HG03432 (cell line): Measurements from ENCODE around the gene MTOR.
A peak's percentile ranks its signal among the peaks of the same experiment; 100 is the strongest.
"Not testable (repeated sequence)": the region's sequence is repeated elsewhere in the genome, so short reads cannot be mapped to it uniquely, and the experiment has no call there.

Source experiments
- ATAC-seq: cut with Tn5 transposase; IDR thresholded peaks from one replicate; pipeline ENCODE4 v1.9.1; 2021; ENCODE audit warnings: mild to moderate bottlenecking, moderate library complexity; ENCODE audit not compliant: unreplicated experiment

Gene MTOR

DNA sequence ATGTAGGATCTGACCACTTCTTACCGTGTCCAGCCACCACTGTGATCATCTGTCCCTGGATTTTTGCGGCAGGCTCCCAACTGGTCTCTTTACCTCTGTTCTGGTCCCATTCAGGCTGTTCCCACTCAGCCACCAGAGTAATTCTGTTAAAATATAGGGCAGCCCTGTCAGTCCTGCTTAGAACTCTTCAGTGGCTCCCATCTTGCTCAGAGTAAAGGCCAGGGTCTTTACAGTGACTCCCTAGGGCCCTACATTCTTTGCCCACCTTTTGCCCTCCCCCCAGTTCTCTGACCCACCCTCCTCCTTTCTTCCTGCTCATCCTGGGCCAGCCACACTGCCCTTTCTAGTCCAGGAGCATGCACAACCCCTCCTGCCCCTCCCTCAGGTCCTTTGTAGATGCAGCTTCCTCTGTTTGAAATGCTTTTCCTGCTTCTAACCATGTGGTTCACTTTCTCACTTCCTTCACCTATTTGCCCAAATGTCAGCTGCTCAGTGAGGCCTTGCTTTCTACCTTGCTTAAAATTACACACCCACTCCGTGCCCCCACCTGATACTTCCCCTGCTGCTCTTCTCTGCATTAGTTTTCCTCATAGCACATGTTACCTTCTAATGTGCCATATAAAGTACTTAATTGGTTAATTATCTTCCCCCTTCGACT is 18.5 kb upstream of the MTOR start:
- ATAC-seq = no peak

DNA sequence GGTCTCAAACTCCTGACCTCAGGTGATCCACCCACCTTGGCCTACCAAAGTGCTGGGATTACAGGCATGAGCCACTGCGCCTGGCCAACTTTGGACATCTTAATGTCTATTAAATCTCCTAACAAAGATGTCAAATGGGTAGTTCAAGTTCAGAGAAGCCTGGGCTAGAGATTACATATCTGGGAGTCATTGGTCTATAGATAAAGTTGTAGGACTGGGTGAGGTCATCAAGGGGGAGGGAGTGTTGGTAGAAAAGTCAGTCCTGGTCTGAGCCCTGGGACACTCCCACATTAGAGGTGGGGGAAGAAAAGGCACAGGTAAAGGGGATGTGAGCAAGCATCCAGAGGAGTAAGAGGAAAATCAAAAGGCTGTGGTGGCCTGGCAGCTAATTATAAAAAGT is 17.3 kb upstream of the MTOR start:
- no peak for ATAC-seq

- ATAC-seq = no peak
These were observed 16.8 kb upstream of the MTOR start for GRCh38 chr1:11279152-11279551.

- peak; percentile 44 for ATAC-seq
These were observed 11.4 kb upstream of the MTOR start for GRCh38 chr1:11273595-11274234.

- ATAC-seq = peak; percentile 85
These were observed 10.7 kb upstream of the MTOR start, which contains the start of gene UBIAD1 for GRCh38 chr1:11272832-11273594. TSS of gene UBIAD1 (plus strand) at chr1:11273198. CDS start at chr1:11273532, 334 bp downstream.

DNA sequence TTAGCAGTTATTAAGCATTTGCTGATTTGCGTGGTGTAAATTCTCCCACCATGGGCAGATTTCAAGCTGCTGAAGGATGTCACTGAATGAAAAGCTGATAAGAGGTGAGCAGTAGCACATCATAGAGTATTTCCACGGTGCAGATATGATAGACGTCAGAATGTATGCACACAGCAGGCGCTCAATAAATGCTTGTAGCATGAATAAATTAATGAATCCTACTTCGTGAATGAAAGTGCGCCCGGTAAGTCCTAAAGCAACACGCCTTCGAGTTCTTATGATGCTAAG is 10.1 kb upstream of the MTOR start:
- no peak for ATAC-seq

DNA sequence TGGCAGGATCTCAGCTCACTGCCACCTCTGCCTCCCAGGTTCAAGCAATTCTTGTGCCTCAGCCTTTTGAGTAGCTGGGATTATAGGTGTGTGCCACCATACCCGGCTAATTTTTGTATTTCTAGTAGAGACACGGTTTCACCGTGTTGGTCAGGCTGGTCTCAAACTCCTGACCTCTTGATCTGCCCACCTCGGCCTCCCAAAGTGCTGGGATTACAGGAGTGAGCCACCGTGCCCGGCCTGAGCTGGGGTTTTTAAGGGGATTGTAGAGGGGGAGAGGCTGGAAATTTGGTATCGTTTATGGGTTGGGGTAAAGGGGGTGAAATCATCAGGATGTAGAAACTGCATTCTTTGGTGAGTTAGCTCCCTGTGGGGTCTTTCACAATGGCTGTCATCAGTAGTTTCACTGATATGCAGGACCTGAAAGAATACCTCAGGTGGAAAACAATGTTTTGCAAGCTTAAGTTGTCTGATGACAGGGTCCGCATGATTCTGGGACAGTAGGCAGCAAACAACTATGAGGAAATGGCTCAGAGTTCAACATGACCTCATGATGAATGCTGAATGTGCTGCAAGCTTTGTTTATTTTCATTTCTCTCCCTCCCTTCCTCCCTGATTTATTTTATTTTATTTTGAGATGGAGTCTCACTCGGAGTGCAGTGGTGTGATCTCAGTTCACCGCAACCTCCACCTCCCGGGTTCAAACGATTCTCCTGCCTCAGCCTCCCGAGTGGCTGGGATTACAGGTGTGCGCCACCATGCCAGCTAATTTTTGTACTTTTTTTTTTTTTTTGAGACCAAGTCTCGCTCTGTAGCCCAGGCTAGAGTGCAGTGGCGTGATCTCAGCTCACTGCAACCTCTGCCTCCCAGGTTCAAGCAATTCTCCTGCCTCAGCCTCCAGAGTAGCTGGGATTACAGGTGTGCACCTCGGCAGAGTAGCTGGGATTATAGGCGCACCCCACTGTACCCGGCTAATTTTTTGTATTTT is 5.3 kb upstream of the MTOR start:
- not testable (repeated sequence) for ATAC-seq

- ATAC-seq = no peak
These were observed 4.1 kb upstream of the MTOR start for GRCh38 chr1:11266268-11267074.

GRCh38 chr1:11256299-11256698 is 6.1 kb downstream of the MTOR start:
- no peak for ATAC-seq

DNA sequence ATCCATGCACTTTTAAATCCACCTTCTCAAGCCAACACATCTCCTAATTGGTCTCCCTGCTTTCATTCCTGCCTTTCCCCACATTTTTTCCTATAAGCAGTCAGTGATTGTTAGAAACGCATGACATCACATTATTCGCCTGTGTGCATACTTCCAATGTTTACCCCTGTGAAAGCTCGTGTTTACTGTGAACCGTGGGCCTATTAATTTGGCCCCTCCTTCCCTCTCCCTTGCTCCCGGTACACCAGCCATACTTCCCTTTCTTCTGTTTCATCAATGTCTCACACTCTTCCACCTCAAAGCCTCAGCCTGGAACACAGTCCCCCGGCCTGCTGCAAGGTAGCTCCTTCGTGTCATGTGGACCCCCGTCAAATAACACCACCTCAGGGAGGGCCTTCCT is 9.1 kb downstream of the MTOR start:
- no peak for ATAC-seq

- no peak for ATAC-seq
These were observed 9.8 kb downstream of the MTOR start for GRCh38 chr1:11252538-11252937.

GRCh38 chr1:11248169-11248568 is 14.2 kb downstream of the MTOR start:
- no peak for ATAC-seq

DNA sequence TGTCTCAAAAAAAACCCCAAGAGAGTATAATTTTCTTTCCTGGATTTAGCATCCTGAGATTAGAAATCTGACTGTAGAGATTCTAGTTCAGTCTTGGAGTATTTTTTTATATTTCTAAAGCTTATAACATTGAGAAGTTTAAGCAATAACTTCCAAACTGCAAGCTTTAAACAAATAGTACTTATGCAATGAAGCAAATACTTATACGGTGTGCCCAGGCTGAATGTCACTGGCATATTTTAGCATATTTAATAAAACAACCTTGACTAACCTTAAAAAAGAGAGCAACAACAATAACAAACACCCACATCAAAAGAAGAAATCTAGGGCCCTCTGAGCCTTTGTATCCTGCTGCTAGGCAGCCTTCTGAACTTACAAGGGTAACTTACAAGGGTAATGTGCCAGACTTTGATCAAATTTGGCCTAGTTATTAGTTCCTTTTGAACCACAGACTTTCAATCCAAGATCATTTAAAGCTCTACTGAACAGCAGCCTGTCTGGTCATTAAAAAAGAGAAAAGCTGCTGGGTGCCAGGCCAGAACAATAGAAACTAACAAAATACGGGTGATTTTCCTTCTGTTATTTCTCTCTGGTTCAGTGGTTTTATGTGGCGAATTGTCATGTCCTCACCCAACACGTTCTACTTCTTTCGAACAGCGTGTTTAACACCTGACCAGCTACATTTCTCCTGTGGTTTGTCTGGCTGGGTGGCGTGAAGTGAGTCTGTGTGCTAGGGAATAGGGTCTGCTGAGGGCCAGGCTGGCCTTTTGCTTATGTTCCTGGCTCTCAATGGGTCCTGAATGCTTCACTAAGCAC is 16.2 kb downstream of the MTOR start:
- no peak for ATAC-seq

DNA sequence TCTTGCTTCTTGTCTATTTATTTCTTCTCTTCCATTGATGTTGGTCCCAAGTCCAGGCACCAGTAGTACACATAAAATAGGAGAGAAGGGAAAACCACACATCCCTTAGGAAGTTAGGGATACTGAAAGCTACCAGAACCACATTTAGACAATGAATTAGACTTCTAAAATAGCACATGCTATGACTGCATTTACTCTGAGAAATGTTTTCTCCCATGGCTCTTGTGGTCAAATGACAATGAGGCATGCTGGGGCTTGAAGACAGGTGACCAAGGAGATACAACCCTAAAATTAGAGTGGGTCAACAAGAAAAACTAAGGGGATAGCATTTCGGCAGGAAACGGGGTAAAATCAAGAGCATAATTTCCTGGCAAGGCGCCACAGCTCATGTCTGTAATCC is 17.1 kb downstream of the MTOR start:
- no peak for ATAC-seq

DNA sequence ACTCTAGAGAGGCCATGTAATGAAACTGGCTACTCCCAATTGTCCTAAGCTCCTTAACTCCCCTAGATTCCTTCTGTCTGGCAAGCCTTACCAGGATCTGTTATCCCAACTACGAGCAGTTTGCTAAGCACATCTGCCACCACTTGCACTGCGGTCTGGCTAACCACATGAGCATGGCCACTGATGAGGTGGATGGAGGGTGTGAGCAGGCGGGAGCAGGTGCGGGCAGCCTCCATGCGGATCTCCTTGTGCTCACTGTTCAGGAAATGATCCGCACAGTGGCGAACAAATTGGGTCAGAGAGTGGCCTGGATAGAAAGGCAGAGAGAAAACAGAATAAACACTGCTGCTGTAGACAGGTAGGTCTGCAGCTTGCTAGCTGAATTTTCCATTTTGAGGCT is 24.0 kb downstream of the MTOR start:
- ATAC-seq = no peak

- ATAC-seq = no peak
These were observed 25.0 kb downstream of the MTOR start for GRCh38 chr1:11237356-11237755.

DNA sequence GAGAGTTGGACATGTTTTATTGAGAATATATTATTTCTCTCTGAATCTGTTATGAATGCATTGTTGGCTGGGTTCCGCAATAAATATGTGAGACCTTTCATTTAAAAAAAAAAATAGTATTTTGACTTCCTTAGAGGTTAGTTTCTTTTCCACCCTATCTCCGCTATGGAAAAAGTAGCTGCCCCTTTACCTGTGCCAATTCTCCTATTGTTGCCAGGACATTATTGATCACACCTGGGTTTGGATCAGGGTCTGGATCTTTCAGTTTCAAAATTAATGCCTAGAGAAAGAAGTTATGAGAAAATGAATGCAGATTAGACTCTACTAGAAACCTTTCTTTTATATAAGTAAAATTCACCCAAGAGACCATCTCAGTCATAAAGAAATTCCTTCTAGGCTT is 29.1 kb downstream of the MTOR start:
- ATAC-seq = no peak

DNA sequence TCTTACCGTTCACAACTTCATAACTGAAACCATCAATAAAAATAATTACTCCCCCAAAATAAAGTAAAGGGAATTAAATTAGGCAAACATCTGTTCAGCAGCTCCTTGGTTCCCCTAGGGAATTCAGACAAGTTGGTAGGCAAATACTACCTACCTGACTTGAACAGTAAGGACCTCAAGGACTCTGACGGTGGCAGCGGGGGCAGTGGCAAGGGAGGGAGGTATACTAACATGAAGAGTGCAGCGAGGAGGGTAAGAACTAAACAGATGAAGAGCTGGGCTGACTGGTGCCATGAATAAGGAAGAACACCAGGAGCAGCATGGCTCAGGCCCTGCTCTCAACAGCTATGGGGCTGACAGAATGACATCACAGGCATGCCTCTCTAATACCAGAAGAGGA is 33.1 kb downstream of the MTOR start:
- ATAC-seq = no peak
